Endothelial cell of umbilical vein (primary cell): ENCODE data around the gene ALKBH2.

Experiments used
- CTCF ChIP-seq, 2 donors: IDR thresholded peaks; 1 replicate in 1 of 2; 2 replicates in 1 of 2; pipeline ENCODE4 v1.5.1; 2011; ENCODE audit warnings: low read length in 2 of 2, mild to moderate bottlenecking in 2 of 2, moderate library complexity in 2 of 2, control low read depth in 1 of 2, inconsistent platforms in 1 of 2, low read depth in 1 of 2; ENCODE audit not compliant: insufficient read depth in 1 of 2; ENCODE audit errors: extremely low read depth in 1 of 2
- POLR2A ChIP-seq: IDR thresholded peaks from 2 replicates; pipeline ENCODE4 v1.6.1; 2012; ENCODE audit warnings: low read depth, mild to moderate bottlenecking, control low read depth, low read length

GRCh38 chr12:109137055-109137454 is 43.8 kb upstream of the ALKBH2 start:
- TF ChIP-seq POLR2A (no peak), CTCF (IDR thresholded peaks at IDR 0.05; ENCODE audit: extremely low read depth in 1 of 2, insufficient read depth in 1 of 2, low read depth in 1 of 2, low read length in 2 of 2) (no peak)
